ENCODE data around the gene PRRC2B. TPM values are rescaled to one million over a fixed set of nuclear protein-coding genes. Genes with fewer than 3 reads are reported as not detected.

The PRRC2B gene
- total and polyA plus RNA-seq, 2 experiments from 2014 or later, result 45.0 to 193 TPM

GRCh38 chr9:131442351-131442750 is 48.5 kb downstream of the PRRC2B start (continued):
- TF ChIP-seq, protein P1, sequence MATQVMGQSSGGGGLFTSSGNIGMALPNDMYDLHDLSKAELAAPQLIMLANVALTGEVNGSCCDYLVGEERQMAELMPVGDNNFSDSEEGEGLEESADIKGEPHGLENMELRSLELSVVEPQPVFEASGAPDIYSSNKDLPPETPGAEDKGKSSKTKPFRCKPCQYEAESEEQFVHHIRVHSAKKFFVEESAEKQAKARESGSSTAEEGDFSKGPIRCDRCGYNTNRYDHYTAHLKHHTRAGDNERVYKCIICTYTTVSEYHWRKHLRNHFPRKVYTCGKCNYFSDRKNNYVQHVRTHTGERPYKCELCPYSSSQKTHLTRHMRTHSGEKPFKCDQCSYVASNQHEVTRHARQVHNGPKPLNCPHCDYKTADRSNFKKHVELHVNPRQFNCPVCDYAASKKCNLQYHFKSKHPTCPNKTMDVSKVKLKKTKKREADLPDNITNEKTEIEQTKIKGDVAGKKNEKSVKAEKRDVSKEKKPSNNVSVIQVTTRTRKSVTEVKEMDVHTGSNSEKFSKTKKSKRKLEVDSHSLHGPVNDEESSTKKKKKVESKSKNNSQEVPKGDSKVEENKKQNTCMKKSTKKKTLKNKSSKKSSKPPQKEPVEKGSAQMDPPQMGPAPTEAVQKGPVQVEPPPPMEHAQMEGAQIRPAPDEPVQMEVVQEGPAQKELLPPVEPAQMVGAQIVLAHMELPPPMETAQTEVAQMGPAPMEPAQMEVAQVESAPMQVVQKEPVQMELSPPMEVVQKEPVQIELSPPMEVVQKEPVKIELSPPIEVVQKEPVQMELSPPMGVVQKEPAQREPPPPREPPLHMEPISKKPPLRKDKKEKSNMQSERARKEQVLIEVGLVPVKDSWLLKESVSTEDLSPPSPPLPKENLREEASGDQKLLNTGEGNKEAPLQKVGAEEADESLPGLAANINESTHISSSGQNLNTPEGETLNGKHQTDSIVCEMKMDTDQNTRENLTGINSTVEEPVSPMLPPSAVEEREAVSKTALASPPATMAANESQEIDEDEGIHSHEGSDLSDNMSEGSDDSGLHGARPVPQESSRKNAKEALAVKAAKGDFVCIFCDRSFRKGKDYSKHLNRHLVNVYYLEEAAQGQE (IDR thresholded peaks at IDR 0.05; ENCODE audit: unreplicated experiment), result no peak

GRCh38 chr9:131443648-131444047 is 49.8 kb downstream of the PRRC2B start:
- H3K27me3 Mint-ChIP-seq (ENCODE audit: insufficient read depth, low read depth, poor library complexity), result peaks cover 12% of the 10 kb centered on the region
- Histone ChIP-seq H2AFZ (no peak overlapping the region), H3K27ac (ENCODE audit: low read depth) (peak overlapping the region; percentile 87), H3K4me1 (ENCODE audit: insufficient read depth) (peaks cover under 1% of the 10 kb centered on the region; the same call in 1 of the 2 replicates), H4K20me1 (replicated peaks; ENCODE audit: insufficient read depth) (peaks cover 48% of the 10 kb centered on the region), H3K4me3 (no peak overlapping the region), H3K36me3 (ENCODE audit: insufficient read depth) (peaks cover 88% of the 10 kb centered on the region), H3K27me3 (ENCODE audit: insufficient read depth) (no peaks in the 10 kb centered on the region), H3K9me2 (ENCODE audit: insufficient read depth) (no peaks in the 10 kb centered on the region), H3K79me2 (replicated peaks; ENCODE audit: insufficient read depth) (peaks cover 87% of the 10 kb centered on the region), H3K4me2 (no peak overlapping the region), H3F3A (replicated peaks; ENCODE audit: low read depth) (peaks cover 65% of the 10 kb centered on the region)
- H3K4me3 Mint-ChIP-seq, result no peak overlapping the region
- no peaks in the 10 kb centered on the region for H3K9me3 Mint-ChIP-seq
- peaks cover 10% of the 10 kb centered on the region; the same call in 2 of the 3 replicates for H3K4me1 Mint-ChIP-seq
- DNase-seq (ENCODE audit: low spot score) (no peak), ATAC-seq (no peak)
- peaks cover 94% of the 10 kb centered on the region for H3K36me3 Mint-ChIP-seq (ENCODE audit: low read depth)
- no peak overlapping the region for H3K27ac Mint-ChIP-seq
- TF ChIP-seq JUNB (IDR thresholded peaks at IDR 0.05; ENCODE audit: unreplicated experiment) (no peak), CTCF (conservative IDR thresholded peaks at IDR 0.05; ENCODE audit: low read depth in 2 of 2) (no peak), EZH2 (IDR thresholded peaks at IDR 0.05; ENCODE audit: low read depth, unreplicated experiment) (no peak), ZNF331 (CRISPR knock-in tag; IDR thresholded peaks at IDR 0.05; ENCODE audit: low read depth) (no peak), STAT1 (IDR thresholded peaks at IDR 0.05; ENCODE audit: unreplicated experiment) (no peak), NANOG (IDR thresholded peaks at IDR 0.05; ENCODE audit: borderline replicate concordance) (no peak), CREB1 (CRISPR knock-in tag; IDR thresholded peaks at IDR 0.05; ENCODE audit: low read depth) (no peak), ZNF114 (CRISPR knock-in tag; IDR thresholded peaks at IDR 0.05) (no peak), EZH2phosphoT487 (IDR thresholded peaks at IDR 0.05; ENCODE audit: unreplicated experiment) (no peak), ETS1 (IDR thresholded peaks at IDR 0.05) (no peak), POLR2AphosphoS5 (IDR thresholded peaks at IDR 0.05; ENCODE audit: low read depth) (no peak)
- TF ChIP-seq, protein P2, sequence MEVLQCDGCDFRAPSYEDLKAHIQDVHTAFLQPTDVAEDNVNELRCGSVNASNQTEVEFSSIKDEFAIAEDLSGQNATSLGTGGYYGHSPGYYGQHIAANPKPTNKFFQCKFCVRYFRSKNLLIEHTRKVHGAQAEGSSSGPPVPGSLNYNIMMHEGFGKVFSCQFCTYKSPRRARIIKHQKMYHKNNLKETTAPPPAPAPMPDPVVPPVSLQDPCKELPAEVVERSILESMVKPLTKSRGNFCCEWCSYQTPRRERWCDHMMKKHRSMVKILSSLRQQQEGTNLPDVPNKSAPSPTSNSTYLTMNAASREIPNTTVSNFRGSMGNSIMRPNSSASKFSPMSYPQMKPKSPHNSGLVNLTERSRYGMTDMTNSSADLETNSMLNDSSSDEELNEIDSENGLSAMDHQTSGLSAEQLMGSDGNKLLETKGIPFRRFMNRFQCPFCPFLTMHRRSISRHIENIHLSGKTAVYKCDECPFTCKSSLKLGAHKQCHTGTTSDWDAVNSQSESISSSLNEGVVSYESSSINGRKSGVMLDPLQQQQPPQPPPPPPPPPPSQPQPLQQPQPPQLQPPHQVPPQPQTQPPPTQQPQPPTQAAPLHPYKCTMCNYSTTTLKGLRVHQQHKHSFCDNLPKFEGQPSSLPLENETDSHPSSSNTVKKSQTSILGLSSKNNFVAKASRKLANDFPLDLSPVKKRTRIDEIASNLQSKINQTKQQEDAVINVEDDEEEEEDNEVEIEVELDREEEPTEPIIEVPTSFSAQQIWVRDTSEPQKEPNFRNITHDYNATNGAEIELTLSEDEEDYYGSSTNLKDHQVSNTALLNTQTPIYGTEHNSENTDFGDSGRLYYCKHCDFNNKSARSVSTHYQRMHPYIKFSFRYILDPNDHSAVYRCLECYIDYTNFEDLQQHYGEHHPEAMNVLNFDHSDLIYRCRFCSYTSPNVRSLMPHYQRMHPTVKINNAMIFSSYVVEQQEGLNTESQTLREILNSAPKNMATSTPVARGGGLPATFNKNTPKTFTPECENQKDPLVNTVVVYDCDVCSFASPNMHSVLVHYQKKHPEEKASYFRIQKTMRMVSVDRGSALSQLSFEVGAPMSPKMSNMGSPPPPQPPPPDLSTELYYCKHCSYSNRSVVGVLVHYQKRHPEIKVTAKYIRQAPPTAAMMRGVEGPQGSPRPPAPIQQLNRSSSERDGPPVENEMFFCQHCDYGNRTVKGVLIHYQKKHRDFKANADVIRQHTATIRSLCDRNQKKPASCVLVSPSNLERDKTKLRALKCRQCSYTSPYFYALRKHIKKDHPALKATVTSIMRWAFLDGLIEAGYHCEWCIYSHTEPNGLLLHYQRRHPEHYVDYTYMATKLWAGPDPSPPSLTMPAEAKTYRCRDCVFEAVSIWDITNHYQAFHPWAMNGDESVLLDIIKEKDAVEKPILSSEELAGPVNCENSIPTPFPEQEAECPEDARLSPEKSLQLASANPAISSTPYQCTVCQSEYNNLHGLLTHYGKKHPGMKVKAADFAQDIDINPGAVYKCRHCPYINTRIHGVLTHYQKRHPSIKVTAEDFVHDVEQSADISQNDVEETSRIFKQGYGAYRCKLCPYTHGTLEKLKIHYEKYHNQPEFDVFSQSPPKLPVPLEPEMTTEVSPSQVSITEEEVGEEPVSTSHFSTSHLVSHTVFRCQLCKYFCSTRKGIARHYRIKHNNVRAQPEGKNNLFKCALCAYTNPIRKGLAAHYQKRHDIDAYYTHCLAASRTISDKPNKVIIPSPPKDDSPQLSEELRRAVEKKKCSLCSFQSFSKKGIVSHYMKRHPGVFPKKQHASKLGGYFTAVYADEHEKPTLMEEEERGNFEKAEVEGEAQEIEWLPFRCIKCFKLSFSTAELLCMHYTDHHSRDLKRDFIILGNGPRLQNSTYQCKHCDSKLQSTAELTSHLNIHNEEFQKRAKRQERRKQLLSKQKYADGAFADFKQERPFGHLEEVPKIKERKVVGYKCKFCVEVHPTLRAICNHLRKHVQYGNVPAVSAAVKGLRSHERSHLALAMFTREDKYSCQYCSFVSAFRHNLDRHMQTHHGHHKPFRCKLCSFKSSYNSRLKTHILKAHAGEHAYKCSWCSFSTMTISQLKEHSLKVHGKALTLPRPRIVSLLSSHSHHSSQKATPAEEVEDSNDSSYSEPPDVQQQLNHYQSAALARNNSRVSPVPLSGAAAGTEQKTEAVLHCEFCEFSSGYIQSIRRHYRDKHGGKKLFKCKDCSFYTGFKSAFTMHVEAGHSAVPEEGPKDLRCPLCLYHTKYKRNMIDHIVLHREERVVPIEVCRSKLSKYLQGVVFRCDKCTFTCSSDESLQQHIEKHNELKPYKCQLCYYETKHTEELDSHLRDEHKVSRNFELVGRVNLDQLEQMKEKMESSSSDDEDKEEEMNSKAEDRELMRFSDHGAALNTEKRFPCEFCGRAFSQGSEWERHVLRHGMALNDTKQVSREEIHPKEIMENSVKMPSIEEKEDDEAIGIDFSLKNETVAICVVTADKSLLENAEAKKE (CRISPR knock-in tag; IDR thresholded peaks at IDR 0.05), result no peak
